Measurements from ENCODE around the gene SCAND1. TPM values are rescaled to one million over a fixed set of nuclear protein-coding genes. Genes with fewer than 3 reads are reported as not detected.

SCAND1 gene
- total and polyA plus RNA-seq, 9 of the 15 experiments (the other 6 are each of a cell fraction or from before 2014, with no cell fraction given): 0.08 to 94.0 (median 5.8) TPM

DNA sequence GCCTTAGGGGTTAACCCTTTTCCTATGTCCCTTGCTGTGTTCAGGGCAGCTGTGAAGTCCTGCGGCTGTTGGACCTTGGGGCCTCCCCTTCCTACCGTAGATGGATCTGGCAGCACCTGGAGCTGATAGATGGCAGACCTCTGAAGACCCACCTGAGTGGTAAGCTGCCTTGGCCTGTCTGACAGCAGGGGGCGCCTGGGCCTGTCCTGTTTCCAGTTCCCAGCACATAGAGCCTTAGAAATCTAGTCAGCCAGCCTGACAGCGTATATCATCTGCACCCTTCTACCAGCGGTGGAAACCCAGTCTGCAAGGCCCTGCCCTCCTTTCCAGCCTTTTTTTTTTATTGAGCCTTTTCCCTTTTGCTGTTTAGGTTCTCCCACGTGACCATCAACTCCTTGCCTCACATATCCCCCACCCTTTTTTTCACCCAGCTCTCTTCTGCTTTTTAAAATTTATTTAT, 40.7 kb upstream of the SCAND1 start (continued):
- peak; percentile 63 for TF ChIP-seq USF1 (CRISPR knock-in tag; IDR thresholded peaks at IDR 0.05)
- TF ChIP-seq THRA (IDR thresholded peaks at IDR 0.05): no peak
- no peak for TF ChIP-seq KAT7 (CRISPR knock-in tag; IDR thresholded peaks at IDR 0.05; ENCODE audit: borderline replicate concordance)
- TF ChIP-seq BRD9 (IDR thresholded peaks at IDR 0.05; ENCODE audit: low read depth, partially characterized antibody): no peak
- TF ChIP-seq ZNF324 (CRISPR knock-in tag; IDR thresholded peaks at IDR 0.05): no peak
- TF ChIP-seq RCOR1 (IDR thresholded peaks at IDR 0.05; ENCODE audit: borderline replicate concordance in 1 of 2, low read depth in 2 of 2, low read length in 2 of 2): peak in 1 of 2 experiments; percentile 36; a peak in 1 of 4 replicates
- TF ChIP-seq TAF9B (IDR thresholded peaks at IDR 0.05; ENCODE audit: partially characterized antibody): no peak
- TF ChIP-seq SIN3A (IDR thresholded peaks at IDR 0.05; ENCODE audit: borderline replicate concordance in 2 of 2, control insufficient read depth in 1 of 2, low read depth in 2 of 2, low read length in 2 of 2): no peak
- TF ChIP-seq RBM34 (IDR thresholded peaks at IDR 0.05; ENCODE audit: borderline replicate concordance, insufficient read depth, low read length): no peak
- TF ChIP-seq HDAC3 (IDR thresholded peaks at IDR 0.05; ENCODE audit: borderline replicate concordance, partially characterized antibody): no peak
- TF ChIP-seq NR2F6 (CRISPR knock-in tag; IDR thresholded peaks at IDR 0.05): no peak
- TF ChIP-seq MCM7 (IDR thresholded peaks at IDR 0.05): no peak
- no peak for TF ChIP-seq SMARCB1 (IDR thresholded peaks at IDR 0.05; ENCODE audit: insufficient read length, low read depth)
- TF ChIP-seq MEF2D (tag; conservative IDR thresholded peaks at IDR 0.05; ENCODE audit: low read depth): no peak
- TF ChIP-seq BCL6 (CRISPR knock-in tag; IDR thresholded peaks at IDR 0.05): no peak
- no peak for TF ChIP-seq ZNF277 (CRISPR knock-in tag; IDR thresholded peaks at IDR 0.05; ENCODE audit: borderline replicate concordance)
- no peak for TF ChIP-seq EZH2 (IDR thresholded peaks at IDR 0.05; ENCODE audit: borderline replicate concordance, low read depth, low read length)
- TF ChIP-seq MEF2A (IDR thresholded peaks at IDR 0.05; ENCODE audit: control insufficient read depth, low read depth, low read length): no peak
- TF ChIP-seq POU5F1 (IDR thresholded peaks at IDR 0.05; ENCODE audit: borderline replicate concordance, low read depth, low read length, partially characterized antibody): no peak
- no peak for TF ChIP-seq BMI1 (IDR thresholded peaks at IDR 0.05; ENCODE audit: low read length)
- TF ChIP-seq ZNF507 (tag; conservative IDR thresholded peaks at IDR 0.05): no peak
- no peak for TF ChIP-seq POLR2AphosphoS5 (IDR thresholded peaks at IDR 0.05; ENCODE audit: control insufficient read depth, insufficient read depth, low read depth, low read length)
- TF ChIP-seq PRPF4 (IDR thresholded peaks at IDR 0.05; ENCODE audit: insufficient read depth, low read depth, low read length, poor library complexity, severe bottlenecking): no peak
- TF ChIP-seq NUFIP1 (IDR thresholded peaks at IDR 0.05; ENCODE audit: partially characterized antibody): no peak
- TF ChIP-seq CREM (IDR thresholded peaks at IDR 0.05; ENCODE audit: low read depth): no peak
- TF ChIP-seq, protein P1, sequence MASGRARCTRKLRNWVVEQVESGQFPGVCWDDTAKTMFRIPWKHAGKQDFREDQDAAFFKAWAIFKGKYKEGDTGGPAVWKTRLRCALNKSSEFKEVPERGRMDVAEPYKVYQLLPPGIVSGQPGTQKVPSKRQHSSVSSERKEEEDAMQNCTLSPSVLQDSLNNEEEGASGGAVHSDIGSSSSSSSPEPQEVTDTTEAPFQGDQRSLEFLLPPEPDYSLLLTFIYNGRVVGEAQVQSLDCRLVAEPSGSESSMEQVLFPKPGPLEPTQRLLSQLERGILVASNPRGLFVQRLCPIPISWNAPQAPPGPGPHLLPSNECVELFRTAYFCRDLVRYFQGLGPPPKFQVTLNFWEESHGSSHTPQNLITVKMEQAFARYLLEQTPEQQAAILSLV (tag; IDR thresholded peaks at IDR 0.05): no peak
- TF ChIP-seq EGR1 (conservative IDR thresholded peaks at IDR 0.05): no peak

All from K562 (cell line).